Osteocyte (in vitro differentiated cells): Measurements from ENCODE around the gene IFT27. TPM values are rescaled to one million over a fixed set of nuclear protein-coding genes. Genes with fewer than 3 reads are reported as not detected.

Source experiments
- DNase-seq: peaks from one replicate; pipeline ENCODE4 v3.0.0; 2021; ENCODE audit warnings: mixed read lengths; ENCODE audit not compliant: unreplicated experiment; ENCODE audit errors: extremely low spot score
- H3K27ac Mint-ChIP-seq: one replicate; pipeline ENCODE4 v1.8.0; 2021; ENCODE audit warnings: mild to moderate bottlenecking, mixed read lengths; ENCODE audit not compliant: unreplicated experiment
- H3K27me3 Mint-ChIP-seq: one replicate; pipeline ENCODE4 v1.8.0; 2021; ENCODE audit warnings: mixed read lengths; ENCODE audit not compliant: unreplicated experiment
- H3K36me3 Mint-ChIP-seq: one replicate; pipeline ENCODE4 v1.8.0; 2021; ENCODE audit warnings: mixed read lengths; ENCODE audit not compliant: unreplicated experiment
- H3K4me1 Mint-ChIP-seq: one replicate; pipeline ENCODE4 v1.8.0; 2021; ENCODE audit warnings: mixed read lengths; ENCODE audit not compliant: unreplicated experiment
- H3K4me3 Mint-ChIP-seq: one replicate; pipeline ENCODE4 v1.8.0; 2021; ENCODE audit warnings: mild to moderate bottlenecking, moderate library complexity, mixed read lengths; ENCODE audit not compliant: unreplicated experiment
- H3K9me3 Mint-ChIP-seq: one replicate; pipeline ENCODE4 v1.8.0; 2021; ENCODE audit warnings: mixed read lengths; ENCODE audit not compliant: unreplicated experiment
- total RNA-seq: library from RNA; stranded (reverse); gene quantifications from 2 replicates; pipeline ENCODE4 v1.2.1, GENCODE V29; 2021
- TF ChIP-seq, protein P1 (sequence below): fragments of 200-600 bp; sonication (generic); IDR thresholded peaks from 2 replicates; pipeline ENCODE4 v1.5.0; 2021; ENCODE audit warnings: antibody characterized with exemption, mild to moderate bottlenecking, moderate library complexity

The IFT27 gene
- total RNA-seq, 1 donor from 2014 or later = 36.9 TPM

DNA sequence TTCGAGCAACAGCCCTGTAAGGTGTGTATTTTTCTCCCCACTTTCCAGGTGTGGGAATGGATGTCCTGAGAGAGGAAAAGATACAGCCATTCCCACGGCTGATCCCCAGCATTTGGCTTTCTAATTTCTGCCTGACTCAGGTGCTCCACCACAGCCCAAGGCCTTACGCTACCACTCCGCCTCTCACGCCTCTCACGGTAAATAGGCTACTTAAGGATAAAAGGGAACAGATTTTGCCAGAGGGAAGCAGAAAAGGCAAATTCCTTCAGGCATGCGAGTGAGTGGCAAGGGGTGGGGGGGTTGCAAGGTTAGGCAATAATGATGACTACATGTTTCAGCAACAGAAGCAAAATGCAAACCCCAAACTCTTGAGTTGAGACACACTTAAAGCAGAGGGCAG is 31.7 kb upstream of the IFT27 start:
- Mint-ChIP-seq H3K4me1 (no peaks in the 10 kb centered on the region), H3K27ac (no peak overlapping the region), H3K27me3 (peaks cover 45% of the 10 kb centered on the region), H3K4me3 (no peak overlapping the region), H3K9me3 (no peaks in the 10 kb centered on the region), H3K36me3 (no peaks in the 10 kb centered on the region)
- no peak for DNase-seq
- TF ChIP-seq, protein P1, sequence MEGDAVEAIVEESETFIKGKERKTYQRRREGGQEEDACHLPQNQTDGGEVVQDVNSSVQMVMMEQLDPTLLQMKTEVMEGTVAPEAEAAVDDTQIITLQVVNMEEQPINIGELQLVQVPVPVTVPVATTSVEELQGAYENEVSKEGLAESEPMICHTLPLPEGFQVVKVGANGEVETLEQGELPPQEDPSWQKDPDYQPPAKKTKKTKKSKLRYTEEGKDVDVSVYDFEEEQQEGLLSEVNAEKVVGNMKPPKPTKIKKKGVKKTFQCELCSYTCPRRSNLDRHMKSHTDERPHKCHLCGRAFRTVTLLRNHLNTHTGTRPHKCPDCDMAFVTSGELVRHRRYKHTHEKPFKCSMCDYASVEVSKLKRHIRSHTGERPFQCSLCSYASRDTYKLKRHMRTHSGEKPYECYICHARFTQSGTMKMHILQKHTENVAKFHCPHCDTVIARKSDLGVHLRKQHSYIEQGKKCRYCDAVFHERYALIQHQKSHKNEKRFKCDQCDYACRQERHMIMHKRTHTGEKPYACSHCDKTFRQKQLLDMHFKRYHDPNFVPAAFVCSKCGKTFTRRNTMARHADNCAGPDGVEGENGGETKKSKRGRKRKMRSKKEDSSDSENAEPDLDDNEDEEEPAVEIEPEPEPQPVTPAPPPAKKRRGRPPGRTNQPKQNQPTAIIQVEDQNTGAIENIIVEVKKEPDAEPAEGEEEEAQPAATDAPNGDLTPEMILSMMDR = no peak

DNA sequence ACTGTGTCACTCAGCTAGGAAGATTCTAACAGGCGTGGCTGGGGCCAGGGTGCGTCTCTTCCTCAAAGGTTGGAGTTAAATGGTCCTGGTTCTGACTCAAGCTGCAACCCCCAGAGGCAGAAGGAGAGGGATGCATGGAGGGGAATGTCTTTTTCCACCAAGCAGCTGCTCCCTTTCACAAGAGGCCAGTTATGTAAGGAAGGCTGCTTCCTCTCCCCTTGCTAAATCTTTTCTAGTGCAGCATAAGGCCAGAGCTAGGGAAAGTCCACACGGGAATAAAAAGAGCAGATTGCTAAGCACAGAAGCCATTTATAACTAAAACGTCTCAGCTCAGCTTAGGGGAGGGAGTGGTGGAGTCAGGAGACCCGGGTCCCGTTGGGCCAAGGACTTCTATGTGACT is 30.9 kb upstream of the IFT27 start:
- DNase-seq = no peak
- no peaks in the 10 kb centered on the region for H3K9me3 Mint-ChIP-seq
- TF ChIP-seq, protein P1 = no peak
- H3K36me3 Mint-ChIP-seq = no peaks in the 10 kb centered on the region
- peaks cover 39% of the 10 kb centered on the region for H3K27me3 Mint-ChIP-seq
- no peaks in the 10 kb centered on the region for H3K4me1 Mint-ChIP-seq
- no peak overlapping the region for H3K27ac Mint-ChIP-seq
- H3K4me3 Mint-ChIP-seq = no peak overlapping the region

DNA sequence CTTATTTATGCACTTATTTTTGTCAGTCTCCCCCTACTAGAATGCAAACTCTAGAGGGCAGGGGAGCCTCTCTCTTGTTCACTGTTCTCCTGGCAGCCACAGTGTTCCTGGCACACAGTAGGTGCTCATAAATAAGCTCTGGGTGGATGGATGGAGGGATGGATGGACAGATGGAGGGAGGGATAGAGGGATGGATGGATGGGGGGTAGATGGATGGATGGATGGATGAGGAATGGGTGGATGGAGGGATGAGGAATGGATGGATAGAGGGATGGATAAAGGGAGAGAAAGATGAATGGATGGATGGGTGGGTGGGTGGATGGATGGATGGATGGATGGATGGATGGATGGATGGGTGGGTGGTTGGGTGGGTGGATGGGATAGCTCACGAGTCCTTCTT is 27.4 kb upstream of the IFT27 start:
- TF ChIP-seq, protein P1 = no peak
- DNase-seq = no peak
- H3K4me3 Mint-ChIP-seq = no peak overlapping the region
- no peaks in the 10 kb centered on the region for H3K36me3 Mint-ChIP-seq
- no peak overlapping the region for H3K27ac Mint-ChIP-seq
- no peaks in the 10 kb centered on the region for H3K9me3 Mint-ChIP-seq
- peaks cover 36% of the 10 kb centered on the region for H3K27me3 Mint-ChIP-seq
- no peaks in the 10 kb centered on the region for H3K4me1 Mint-ChIP-seq

DNA sequence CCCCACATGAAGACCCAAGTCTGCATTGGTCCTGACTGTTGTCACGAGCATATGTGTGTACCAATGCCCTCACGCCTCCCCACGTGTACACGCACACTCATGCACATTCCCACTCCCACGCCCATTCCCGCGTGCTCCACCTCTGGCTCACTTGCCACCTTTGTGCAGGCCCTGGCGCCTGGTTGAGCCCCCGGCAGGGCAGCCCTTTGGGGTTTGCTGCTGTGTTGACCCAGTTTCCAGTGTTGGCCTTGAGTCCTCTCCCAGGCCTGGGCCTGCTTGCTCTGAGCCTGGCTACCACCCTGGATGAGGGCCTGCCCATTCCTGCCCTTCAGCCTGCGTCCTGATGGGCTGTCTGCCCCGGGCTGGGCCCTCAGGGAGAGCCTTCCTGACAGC is 22.8 kb upstream of the IFT27 start:
- Mint-ChIP-seq H3K27ac (no peak overlapping the region), H3K36me3 (no peaks in the 10 kb centered on the region), H3K9me3 (no peaks in the 10 kb centered on the region), H3K4me1 (no peaks in the 10 kb centered on the region), H3K4me3 (no peak overlapping the region), H3K27me3 (peaks cover 45% of the 10 kb centered on the region)
- DNase-seq = no peak
- TF ChIP-seq, protein P1 = no peak

DNA sequence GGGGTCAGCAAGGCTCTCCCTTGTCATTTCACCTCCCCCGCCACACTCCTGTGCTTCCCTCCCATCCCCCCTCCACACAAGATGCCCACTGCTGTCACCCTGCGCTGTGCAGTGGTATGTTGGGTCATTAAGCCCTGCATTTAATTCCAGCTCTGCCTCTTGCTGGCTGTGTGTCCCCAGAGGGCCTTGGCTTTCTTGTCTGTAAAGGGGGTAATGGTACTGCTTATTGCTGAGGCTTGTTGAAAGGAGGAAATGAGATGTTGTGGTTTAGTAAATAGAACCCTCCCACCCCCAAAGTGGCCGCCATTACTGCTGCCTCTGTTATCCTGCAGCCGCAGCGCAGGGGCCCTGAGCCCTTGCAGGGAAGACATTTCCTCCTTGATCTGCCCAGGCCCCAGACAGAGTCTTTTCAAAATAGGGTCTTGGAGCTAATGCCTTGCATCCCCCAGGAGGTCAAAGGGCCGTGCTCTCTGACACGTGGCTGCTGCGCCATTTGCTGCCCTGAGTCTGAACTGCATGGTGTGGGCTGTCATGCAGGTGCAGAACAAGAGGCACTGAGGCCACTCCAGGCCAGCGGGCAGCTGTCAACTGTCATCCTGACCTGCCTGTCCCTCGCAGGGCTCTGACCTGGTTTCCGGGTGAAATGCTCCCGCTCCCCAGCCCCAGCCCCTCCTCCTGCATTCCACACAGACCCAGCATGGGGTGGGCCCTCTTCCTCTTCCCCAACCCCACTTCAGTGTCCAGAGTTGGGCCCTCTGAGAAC is 22.2 kb upstream of the IFT27 start:
- H3K4me1 Mint-ChIP-seq = no peaks in the 10 kb centered on the region
- TF ChIP-seq, protein P1 = no peak
- H3K27me3 Mint-ChIP-seq = peaks cover 46% of the 10 kb centered on the region
- H3K36me3 Mint-ChIP-seq = no peaks in the 10 kb centered on the region
- no peak overlapping the region for H3K4me3 Mint-ChIP-seq
- no peak for DNase-seq
- no peak overlapping the region for H3K27ac Mint-ChIP-seq
- no peaks in the 10 kb centered on the region for H3K9me3 Mint-ChIP-seq
